Endothelial cell of umbilical vein (primary cell): ENCODE measurements around the gene IDI1.

Experiments used
- EZH2 ChIP-seq: IDR thresholded peaks from 2 replicates; pipeline ENCODE4 v1.6.1; 2012; ENCODE audit warnings: borderline replicate concordance, low read depth, mild to moderate bottlenecking, moderate library complexity, low read length, inconsistent platforms; ENCODE audit not compliant: severe bottlenecking
- JUN ChIP-seq: IDR thresholded peaks from 2 replicates; pipeline ENCODE4 v1.6.1; 2011; ENCODE audit warnings: borderline replicate concordance, low read depth; ENCODE audit not compliant: insufficient read length, insufficient read depth
- POLR2A ChIP-seq: IDR thresholded peaks from 2 replicates; pipeline ENCODE4 v1.6.1; 2012; ENCODE audit warnings: low read depth, mild to moderate bottlenecking, control low read depth, low read length
- POLR2AphosphoS5 ChIP-seq: IDR thresholded peaks from 2 replicates; pipeline ENCODE4 v1.6.1; 2012; ENCODE audit warnings: low read depth, mild to moderate bottlenecking, control low read depth, low read length, moderate library complexity; ENCODE audit not compliant: insufficient read depth
- TF ChIP-seq, protein P1 (sequence below), 2 donors: IDR thresholded peaks; 1 replicate in 1 of 2; 2 replicates in 1 of 2; pipeline ENCODE4 v1.5.1; 2011; ENCODE audit warnings: low read length in 2 of 2, mild to moderate bottlenecking in 2 of 2, moderate library complexity in 2 of 2, control low read depth in 1 of 2, inconsistent platforms in 1 of 2, low read depth in 1 of 2; ENCODE audit not compliant: insufficient read depth in 1 of 2; ENCODE audit errors: extremely low read depth in 1 of 2

GRCh38 chr10:1093696-1094095 is 44.8 kb upstream of the IDI1 start:
- TF ChIP-seq, protein P1, sequence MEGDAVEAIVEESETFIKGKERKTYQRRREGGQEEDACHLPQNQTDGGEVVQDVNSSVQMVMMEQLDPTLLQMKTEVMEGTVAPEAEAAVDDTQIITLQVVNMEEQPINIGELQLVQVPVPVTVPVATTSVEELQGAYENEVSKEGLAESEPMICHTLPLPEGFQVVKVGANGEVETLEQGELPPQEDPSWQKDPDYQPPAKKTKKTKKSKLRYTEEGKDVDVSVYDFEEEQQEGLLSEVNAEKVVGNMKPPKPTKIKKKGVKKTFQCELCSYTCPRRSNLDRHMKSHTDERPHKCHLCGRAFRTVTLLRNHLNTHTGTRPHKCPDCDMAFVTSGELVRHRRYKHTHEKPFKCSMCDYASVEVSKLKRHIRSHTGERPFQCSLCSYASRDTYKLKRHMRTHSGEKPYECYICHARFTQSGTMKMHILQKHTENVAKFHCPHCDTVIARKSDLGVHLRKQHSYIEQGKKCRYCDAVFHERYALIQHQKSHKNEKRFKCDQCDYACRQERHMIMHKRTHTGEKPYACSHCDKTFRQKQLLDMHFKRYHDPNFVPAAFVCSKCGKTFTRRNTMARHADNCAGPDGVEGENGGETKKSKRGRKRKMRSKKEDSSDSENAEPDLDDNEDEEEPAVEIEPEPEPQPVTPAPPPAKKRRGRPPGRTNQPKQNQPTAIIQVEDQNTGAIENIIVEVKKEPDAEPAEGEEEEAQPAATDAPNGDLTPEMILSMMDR (IDR thresholded peaks at IDR 0.05; ENCODE audit: extremely low read depth in 1 of 2, insufficient read depth in 1 of 2, low read depth in 1 of 2, low read length in 2 of 2): no peak
- TF ChIP-seq EZH2 (no peak), POLR2AphosphoS5 (no peak), POLR2A (no peak), JUN (no peak)
